GM18907 (cell line): ENCODE data around the gene MYO6.

Experiments used
- ATAC-seq: cut with Tn5 transposase; IDR thresholded peaks from one replicate; pipeline ENCODE4 v1.9.1; 2021; ENCODE audit warnings: mild to moderate bottlenecking, moderate library complexity; ENCODE audit not compliant: unreplicated experiment

MYO6 gene

GRCh38 chr6:75940564-75940963 lies 191.5 kb downstream of the MYO6 start:
- no peak for ATAC-seq

GRCh38 chr6:75941509-75941908 lies 192.5 kb downstream of the MYO6 start:
- no peak for ATAC-seq

GRCh38 chr6:75943381-75943780 lies 194.3 kb downstream of the MYO6 start:
- ATAC-seq, result no peak

- peak; percentile 54 for ATAC-seq
These were observed 197.2 kb downstream of the MYO6 start for GRCh38 chr6:75946146-75946831.

- no peak for ATAC-seq
These were observed 198.9 kb downstream of the MYO6 start for GRCh38 chr6:75947935-75948334.

- no peak for ATAC-seq
These were observed 203.1 kb downstream of the MYO6 start for GRCh38 chr6:75952128-75952527.

GRCh38 chr6:75963569-75963968 lies 214.5 kb downstream of the MYO6 start:
- ATAC-seq, result no peak

GRCh38 chr6:75968143-75968542 lies 219.1 kb downstream of the MYO6 start:
- no peak for ATAC-seq
